GM19468 (cell line): ENCODE measurements around the gene CADM1.

ENCODE experiments used
- ATAC-seq: cut with Tn5 transposase; IDR thresholded peaks from one replicate; pipeline ENCODE4 v1.9.1; 2021; ENCODE audit warnings: mild to moderate bottlenecking, moderate library complexity, moderate number of reproducible peaks; ENCODE audit not compliant: unreplicated experiment; ENCODE audit errors: extremely low read depth

Gene CADM1

GRCh38 chr11:115199481-115200069 is 304.6 kb downstream of the CADM1 start:
- no peak for ATAC-seq

- no peak for ATAC-seq
Observed at GRCh38 chr11:115198321-115198741, 305.9 kb downstream of the CADM1 start.

- ATAC-seq: no peak
Observed at GRCh38 chr11:115197433-115197832, 306.8 kb downstream of the CADM1 start.

- ATAC-seq: no peak
Observed at GRCh38 chr11:115197031-115197430, 307.2 kb downstream of the CADM1 start.

GRCh38 chr11:115194802-115195110 is 309.5 kb downstream of the CADM1 start:
- ATAC-seq: no peak

- peak; percentile 70 for ATAC-seq
Observed at GRCh38 chr11:115193914-115194801, 310.1 kb downstream of the CADM1 start.

GRCh38 chr11:115191761-115192160 is 312.5 kb downstream of the CADM1 start:
- ATAC-seq: no peak

- ATAC-seq: no peak
Observed at GRCh38 chr11:115190196-115190595, 314.0 kb downstream of the CADM1 start.

- ATAC-seq: no peak
Observed at GRCh38 chr11:115188898-115189278, 315.3 kb downstream of the CADM1 start.

- no peak for ATAC-seq
Observed at GRCh38 chr11:115188188-115188897, 315.9 kb downstream of the CADM1 start.

GRCh38 chr11:115185931-115186330 is 318.3 kb downstream of the CADM1 start:
- ATAC-seq: no peak

- no peak for ATAC-seq
Observed at GRCh38 chr11:115185507-115185906, 318.7 kb downstream of the CADM1 start.

- no peak for ATAC-seq
Observed at GRCh38 chr11:115184901-115185300, 319.3 kb downstream of the CADM1 start.

GRCh38 chr11:115183830-115184229 is 320.4 kb downstream of the CADM1 start:
- ATAC-seq: no peak

- no peak for ATAC-seq
Observed at GRCh38 chr11:115183136-115183535, 321.1 kb downstream of the CADM1 start.

- no peak for ATAC-seq
Observed at GRCh38 chr11:115182282-115182955, 321.8 kb downstream of the CADM1 start.

GRCh38 chr11:115181538-115181937 is 322.7 kb downstream of the CADM1 start:
- ATAC-seq: no peak

- ATAC-seq: no peak
Observed at GRCh38 chr11:115180272-115180671, 323.9 kb downstream of the CADM1 start.

GRCh38 chr11:115179636-115180035 is 324.6 kb downstream of the CADM1 start:
- no peak for ATAC-seq

- ATAC-seq: no peak
Observed at GRCh38 chr11:115178705-115179104, 325.5 kb downstream of the CADM1 start.

GRCh38 chr11:115173136-115173535 is 331.1 kb downstream of the CADM1 start:
- no peak for ATAC-seq
